ENCODE data around the gene IL9R. TPM values are rescaled to one million over a fixed set of nuclear protein-coding genes. Genes with fewer than 3 reads are reported as not detected.
"Not testable (repeated sequence)": the region's sequence is repeated elsewhere in the genome, so short reads cannot be mapped to it uniquely, and the experiment has no call there.

Gene IL9R
- total RNA-seq, 1 donor from 2014 or later: 22.1 TPM

DNA sequence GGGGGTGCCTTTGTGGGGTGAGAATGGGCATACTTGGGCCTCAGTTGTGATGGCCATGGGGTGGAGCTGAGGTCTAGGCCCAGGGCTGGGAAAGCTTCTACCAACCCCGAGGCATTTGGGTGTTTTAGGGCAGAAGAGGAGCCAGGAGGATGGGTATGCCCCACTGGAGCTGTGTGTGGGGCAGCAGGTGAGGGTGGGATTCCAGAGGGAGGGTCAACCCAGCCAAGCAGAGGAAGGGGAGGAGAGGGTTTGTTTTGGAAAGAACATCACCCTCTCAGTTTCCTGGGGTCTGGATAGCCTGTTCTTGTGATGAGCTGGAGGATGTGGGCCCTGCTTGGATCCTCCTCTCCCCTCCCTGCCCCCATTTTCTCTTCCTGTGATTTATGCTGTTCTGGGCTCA lies 620 bp downstream of the IL9R start:
- DNase-seq (ENCODE audit: low spot score): no peak

DNA sequence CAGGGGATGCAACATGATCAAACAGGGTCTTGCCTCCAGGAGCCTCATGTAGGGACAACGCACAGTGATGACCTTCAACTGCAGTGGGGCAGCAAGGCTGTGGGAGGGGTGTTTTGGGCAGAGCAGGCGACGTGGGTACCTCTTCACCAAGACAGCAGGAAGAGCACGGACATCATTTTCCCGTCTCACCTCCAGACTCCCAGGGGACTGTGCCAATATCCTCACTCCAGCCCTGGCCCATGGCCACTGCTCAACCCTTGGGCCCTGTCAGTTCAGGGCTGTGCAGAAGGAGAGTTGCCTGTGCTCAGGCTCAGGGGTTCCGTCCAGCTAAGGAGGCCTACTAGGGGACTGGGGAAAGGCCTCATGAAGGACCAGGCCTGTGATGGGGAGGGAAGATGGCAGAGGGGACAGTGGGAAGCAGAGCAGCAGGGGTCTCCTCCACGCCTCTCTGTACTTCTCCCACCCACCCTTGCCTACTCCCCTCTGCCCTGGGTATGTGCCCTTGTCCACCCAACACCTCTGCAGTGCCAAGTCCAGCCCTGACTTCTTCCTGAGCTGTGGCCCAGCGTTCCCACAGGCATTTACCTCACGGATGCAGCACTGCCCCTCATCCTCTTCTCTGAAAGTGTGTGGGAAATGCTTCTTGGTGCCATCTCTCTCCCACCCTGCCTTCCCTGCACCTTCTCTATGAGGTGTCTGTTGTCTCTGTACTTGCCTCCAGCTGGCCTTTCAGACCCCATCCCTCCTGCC lies 1.4 kb downstream of the IL9R start:
- DNase-seq (ENCODE audit: low spot score): no peak

DNA sequence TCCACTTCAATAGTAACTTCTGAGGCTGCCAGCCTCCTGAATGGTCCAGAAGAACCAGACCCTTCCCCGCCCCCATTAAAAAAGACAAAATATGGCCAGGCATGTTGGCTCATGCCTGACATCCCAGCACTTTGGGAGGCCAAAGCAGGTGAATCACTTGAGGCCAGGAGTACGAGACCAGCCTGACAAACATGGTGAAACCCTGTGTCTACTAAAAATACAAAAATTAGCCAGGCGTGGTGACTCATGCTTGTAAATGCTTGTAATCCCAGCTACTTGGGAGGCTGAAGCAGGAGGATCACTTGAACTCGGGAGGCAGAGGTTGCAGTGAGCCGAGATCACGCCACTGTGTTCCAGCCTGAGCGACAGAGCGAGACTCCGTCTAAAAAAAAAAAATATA lies 2.3 kb downstream of the IL9R start:
- not testable (repeated sequence) for DNase-seq (ENCODE audit: low spot score)

- no peak for DNase-seq (ENCODE audit: low spot score)
Measured at GRCh38 chrX:156000361-156000926, 2.9 kb downstream of the IL9R start.

DNA sequence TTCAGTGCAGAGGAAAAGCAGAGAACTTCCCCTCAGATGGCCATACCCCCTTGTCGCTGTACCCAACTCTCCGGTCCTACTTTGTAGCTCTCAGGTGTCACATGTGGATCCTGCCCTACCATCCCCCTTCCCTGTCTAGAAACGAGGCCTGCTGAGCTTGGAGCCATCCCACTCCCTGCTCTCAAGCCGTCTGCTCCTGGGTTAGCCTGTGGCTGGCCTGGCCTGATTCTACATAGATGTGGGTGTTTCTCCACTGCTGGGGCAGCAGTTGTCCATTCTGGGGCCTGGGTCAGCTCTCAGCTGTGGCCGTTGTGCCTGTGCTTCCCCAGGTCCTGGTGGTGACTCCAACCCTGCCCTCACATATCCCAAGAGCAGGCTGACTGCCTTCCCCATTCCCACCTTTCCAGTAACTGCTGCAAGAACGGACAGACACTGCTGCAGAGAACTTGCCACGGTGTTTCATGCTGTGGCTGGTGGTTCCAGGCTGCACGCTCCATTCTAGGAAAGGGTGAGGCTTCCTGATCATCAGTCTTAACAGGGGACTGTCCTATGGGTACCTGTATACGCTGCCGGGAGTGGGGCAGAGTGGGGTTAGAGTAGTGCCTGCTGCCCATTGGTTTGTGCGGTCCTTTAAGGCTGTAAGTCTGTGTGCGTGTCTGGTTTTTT lies 3.6 kb downstream of the IL9R start:
- no peak for DNase-seq (ENCODE audit: low spot score)

DNA sequence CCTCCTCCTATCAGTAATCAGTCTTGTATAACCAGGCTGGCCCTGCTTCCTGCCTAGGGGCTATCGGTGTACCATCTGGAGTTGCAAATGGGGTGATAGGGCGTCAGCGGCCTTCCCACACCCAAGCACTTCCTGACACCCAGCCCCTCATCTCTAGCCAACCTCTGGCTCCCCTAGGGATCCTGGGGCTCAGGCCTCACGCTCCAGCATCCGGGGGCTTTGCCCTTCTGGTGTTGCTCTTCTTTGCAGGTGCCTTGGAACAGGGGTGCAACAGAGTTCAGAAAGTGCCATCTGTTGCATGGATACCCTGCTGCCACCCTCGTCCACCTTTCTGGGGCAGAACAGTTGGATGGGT lies 4.1 kb downstream of the IL9R start:
- DNase-seq (ENCODE audit: low spot score): no peak

- DNase-seq (ENCODE audit: low spot score): no peak
Measured at GRCh38 chrX:156002507-156002906, 5.0 kb downstream of the IL9R start.

GRCh38 chrX:156003486-156004185 lies 6.1 kb downstream of the IL9R start:
- peak; percentile 63 for DNase-seq (ENCODE audit: low spot score)

- DNase-seq (ENCODE audit: low spot score): no peak
Measured at GRCh38 chrX:156004256-156004655, 6.8 kb downstream of the IL9R start.

DNA sequence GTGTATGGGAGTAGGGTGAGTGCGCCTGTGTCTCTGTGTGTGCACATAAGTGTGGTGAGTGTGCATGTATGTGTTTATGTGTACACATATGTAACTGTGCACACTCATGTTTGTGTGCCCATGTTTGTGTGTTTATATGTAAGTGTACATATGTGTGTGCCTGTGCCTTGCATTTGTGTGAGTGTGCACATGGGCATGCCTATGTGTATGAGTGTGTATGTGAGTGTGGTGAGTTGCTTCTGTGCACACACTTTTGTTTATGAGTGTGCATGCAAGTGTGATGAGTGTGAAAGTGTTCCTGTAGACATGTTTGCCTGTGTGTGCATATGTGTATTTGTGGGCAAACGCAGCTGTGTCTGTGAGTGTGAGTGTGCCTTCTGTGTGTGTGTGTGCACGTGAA lies 7.2 kb downstream of the IL9R start:
- no peak for DNase-seq (ENCODE audit: low spot score)

GRCh38 chrX:156005144-156005543 lies 7.6 kb downstream of the IL9R start:
- no peak for DNase-seq (ENCODE audit: low spot score)

GRCh38 chrX:156006468-156006867 lies 9.0 kb downstream of the IL9R start:
- DNase-seq (ENCODE audit: low spot score): not testable (repeated sequence)

- not testable (repeated sequence) for DNase-seq (ENCODE audit: low spot score)
Measured at GRCh38 chrX:156008379-156008778, 10.9 kb downstream of the IL9R start.

GRCh38 chrX:156008915-156009314 lies 11.4 kb downstream of the IL9R start:
- no peak for DNase-seq (ENCODE audit: low spot score)

DNA sequence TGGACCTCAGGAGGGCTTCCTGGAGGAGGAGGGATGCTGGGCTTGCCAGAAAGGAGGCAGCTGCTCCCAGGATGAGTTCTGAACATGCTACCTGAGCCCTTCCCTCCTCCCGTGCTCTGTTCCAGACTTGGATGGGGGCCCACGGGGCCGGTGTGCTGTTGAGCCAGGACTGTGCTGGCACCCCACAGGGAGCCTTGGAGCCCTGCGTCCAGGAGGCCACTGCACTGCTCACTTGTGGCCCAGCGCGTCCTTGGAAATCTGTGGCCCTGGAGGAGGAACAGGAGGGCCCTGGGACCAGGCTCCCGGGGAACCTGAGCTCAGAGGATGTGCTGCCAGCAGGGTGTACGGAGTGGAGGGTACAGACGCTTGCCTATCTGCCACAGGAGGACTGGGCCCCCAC lies 12.2 kb downstream of the IL9R start:
- DNase-seq (ENCODE audit: low spot score): not testable (repeated sequence)

- DNase-seq (ENCODE audit: low spot score): not testable (repeated sequence)
Measured at GRCh38 chrX:156013286-156013953, 15.9 kb downstream of the IL9R start.

- not testable (repeated sequence) for DNase-seq (ENCODE audit: low spot score)
Measured at GRCh38 chrX:156019846-156020245, 22.4 kb downstream of the IL9R start.

DNA sequence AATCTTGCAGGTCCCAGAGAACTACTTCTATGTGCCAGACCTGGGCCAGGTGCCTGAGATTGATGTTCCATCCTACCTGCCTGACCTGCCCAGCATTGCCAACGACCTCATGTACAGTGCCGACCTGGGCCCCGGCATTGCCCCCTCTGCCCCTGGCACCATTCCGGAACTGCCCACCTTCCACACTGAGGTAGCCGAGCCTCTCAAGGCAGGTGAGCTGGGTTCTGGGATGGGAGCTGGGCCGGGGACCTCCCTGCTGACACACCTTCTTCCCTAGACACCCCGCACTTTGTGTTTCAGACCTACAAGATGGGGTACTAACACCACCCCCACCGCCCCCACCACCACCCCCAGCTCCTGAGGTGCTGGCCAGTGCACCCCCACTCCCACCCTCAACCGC lies 25.5 kb downstream of the IL9R start:
- DNase-seq (ENCODE audit: low spot score): not testable (repeated sequence)

GRCh38 chrX:156024949-156025492 lies 27.5 kb downstream of the IL9R start:
- not testable (repeated sequence) for DNase-seq (ENCODE audit: low spot score)

GRCh38 chrX:156028653-156029237 lies 31.2 kb downstream of the IL9R start:
- DNase-seq (ENCODE audit: low spot score): not testable (repeated sequence)

DNA sequence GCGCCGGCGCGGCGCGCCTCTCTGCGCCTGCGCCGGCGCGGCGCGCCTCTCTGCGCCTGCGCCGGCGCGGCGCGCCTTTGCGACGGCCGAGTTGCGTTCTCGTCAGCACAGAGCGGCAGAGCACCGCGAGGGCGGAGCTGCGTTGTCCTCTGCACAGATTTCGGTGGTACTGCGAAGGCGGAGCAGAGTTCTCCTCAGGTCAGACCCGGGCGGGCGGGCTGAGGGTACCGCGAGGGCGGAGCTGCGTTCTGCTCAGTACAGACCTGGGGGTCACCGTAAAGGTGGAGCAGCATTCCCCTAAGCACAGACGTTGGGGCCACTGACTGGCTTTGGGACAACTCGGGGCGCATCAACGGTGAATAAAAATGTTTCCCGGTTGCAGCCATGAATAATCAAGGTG lies 31.8 kb downstream of the IL9R start:
- not testable (repeated sequence) for DNase-seq (ENCODE audit: low spot score)
